HPDE6-E6E7 (cell line): Measurements from ENCODE around the gene DGKD.

Source experiments
- DNase-seq: peaks from one replicate; pipeline ENCODE4 v3.0.0; 2011; ENCODE audit warnings: missing footprints; ENCODE audit errors: extremely low spot score

Gene DGKD

GRCh38 chr2:233446121-233446520 is 91.8 kb downstream of the DGKD start:
- no peak for DNase-seq

GRCh38 chr2:233446606-233447305 is 92.5 kb downstream of the DGKD start:
- DNase-seq = no peak

GRCh38 chr2:233447506-233448219 is 93.4 kb downstream of the DGKD start:
- DNase-seq = no peak

GRCh38 chr2:233448220-233448559 is 93.9 kb downstream of the DGKD start:
- DNase-seq = no peak

GRCh38 chr2:233448575-233448974 is 94.3 kb downstream of the DGKD start:
- no peak for DNase-seq

GRCh38 chr2:233449081-233449901 is 95.0 kb downstream of the DGKD start:
- peak; percentile 67 for DNase-seq

GRCh38 chr2:233449921-233450863 is 95.9 kb downstream of the DGKD start:
- DNase-seq = no peak

GRCh38 chr2:233450864-233451575 is 96.7 kb downstream of the DGKD start:
- no peak for DNase-seq

- DNase-seq = no peak
These were observed 97.7 kb downstream of the DGKD start for GRCh38 chr2:233451950-233452349.

- DNase-seq = no peak
These were observed 99.0 kb downstream of the DGKD start for GRCh38 chr2:233453111-233453915.

GRCh38 chr2:233453916-233454315 is 99.6 kb downstream of the DGKD start:
- DNase-seq = no peak

GRCh38 chr2:233455006-233455405 is 100.7 kb downstream of the DGKD start:
- DNase-seq = no peak

GRCh38 chr2:233455491-233455890 is 101.2 kb downstream of the DGKD start:
- DNase-seq = no peak

- no peak for DNase-seq
These were observed 101.8 kb downstream of the DGKD start for GRCh38 chr2:233456111-233456510.

- no peak for DNase-seq
These were observed 102.6 kb downstream of the DGKD start for GRCh38 chr2:233456934-233457333.

- DNase-seq = no peak
These were observed 103.1 kb downstream of the DGKD start for GRCh38 chr2:233457356-233457755.

- DNase-seq = no peak
These were observed 103.8 kb downstream of the DGKD start for GRCh38 chr2:233458031-233458610.

- no peak for DNase-seq
These were observed 104.5 kb downstream of the DGKD start for GRCh38 chr2:233458826-233459225.

- no peak for DNase-seq
These were observed 105.1 kb downstream of the DGKD start for GRCh38 chr2:233459426-233459825.
